Measurements from ENCODE around the gene ETFA.
A peak's percentile ranks its signal among the peaks of the same experiment; 100 is the strongest.

Gene ETFA

DNA sequence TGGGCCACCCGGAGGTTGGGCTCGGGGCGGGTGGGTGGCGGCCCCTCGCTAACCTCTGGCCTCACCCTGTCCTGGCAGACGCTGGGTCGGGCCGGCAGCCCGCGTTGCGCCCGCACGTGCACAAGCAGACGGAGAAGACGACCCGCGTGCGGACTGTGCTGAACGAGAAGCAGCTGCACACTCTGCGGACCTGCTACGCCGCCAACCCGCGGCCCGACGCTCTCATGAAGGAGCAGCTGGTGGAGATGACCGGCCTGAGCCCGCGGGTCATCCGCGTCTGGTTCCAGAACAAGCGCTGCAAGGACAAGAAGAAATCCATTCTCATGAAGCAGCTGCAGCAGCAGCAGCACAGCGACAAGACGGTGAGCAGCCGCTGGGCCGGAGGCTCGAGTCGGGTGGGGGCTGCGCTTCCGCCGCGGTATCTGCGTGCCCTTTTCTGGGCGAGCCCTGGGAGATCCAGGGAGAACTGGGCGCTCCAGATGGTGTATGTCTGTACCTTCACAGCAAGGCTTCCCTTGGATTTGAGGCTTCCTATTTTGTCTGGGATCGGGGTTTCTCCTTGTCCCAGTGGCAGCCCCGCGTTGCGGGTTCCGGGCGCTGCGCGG lies 29.0 kb upstream of the ETFA start:
- DNase-seq: peak; percentile 64

- DNase-seq: peak; percentile 48
These were observed 28.3 kb upstream of the ETFA start for GRCh38 chr15:76339305-76340197.

DNA sequence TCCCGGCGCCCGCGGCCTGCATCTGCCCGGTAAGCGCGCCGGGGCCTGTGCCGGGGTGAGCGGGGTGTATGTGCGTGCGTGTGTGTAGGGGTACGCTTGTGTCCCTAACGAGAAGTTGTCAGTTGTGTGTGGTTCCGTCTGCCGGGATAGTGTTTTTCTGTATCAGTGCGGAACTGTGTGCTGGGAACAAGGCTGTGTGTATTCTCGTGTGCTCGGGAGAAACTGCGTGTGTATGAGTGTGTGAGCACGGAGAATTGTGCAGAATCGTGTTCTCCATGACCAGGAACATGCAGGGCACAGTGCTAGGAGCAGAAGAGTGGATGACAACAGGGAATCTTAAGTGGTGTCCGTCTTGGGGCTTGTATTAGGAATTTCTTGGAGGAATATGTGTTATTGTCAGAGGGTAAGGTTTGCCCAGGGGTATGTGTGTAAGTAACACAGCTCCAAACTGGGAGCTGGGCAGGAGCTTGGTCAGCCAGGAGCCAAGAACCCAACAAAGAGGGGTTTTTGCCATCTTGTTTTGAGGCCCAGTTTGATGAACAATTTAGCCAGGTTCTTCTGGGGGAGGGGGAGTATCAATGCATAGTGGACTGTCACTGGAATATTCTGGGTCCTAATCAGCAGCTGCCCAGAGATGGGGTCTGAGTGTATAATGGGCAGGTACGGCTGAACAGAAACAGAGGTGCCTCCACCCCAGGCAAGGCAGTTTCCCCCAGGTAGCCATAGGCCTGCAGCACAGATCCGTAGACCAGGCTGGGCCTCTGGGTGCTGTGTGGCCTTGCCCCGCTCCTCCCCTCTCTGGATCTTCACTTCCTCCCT lies 27.4 kb upstream of the ETFA start:
- no peak for DNase-seq

DNA sequence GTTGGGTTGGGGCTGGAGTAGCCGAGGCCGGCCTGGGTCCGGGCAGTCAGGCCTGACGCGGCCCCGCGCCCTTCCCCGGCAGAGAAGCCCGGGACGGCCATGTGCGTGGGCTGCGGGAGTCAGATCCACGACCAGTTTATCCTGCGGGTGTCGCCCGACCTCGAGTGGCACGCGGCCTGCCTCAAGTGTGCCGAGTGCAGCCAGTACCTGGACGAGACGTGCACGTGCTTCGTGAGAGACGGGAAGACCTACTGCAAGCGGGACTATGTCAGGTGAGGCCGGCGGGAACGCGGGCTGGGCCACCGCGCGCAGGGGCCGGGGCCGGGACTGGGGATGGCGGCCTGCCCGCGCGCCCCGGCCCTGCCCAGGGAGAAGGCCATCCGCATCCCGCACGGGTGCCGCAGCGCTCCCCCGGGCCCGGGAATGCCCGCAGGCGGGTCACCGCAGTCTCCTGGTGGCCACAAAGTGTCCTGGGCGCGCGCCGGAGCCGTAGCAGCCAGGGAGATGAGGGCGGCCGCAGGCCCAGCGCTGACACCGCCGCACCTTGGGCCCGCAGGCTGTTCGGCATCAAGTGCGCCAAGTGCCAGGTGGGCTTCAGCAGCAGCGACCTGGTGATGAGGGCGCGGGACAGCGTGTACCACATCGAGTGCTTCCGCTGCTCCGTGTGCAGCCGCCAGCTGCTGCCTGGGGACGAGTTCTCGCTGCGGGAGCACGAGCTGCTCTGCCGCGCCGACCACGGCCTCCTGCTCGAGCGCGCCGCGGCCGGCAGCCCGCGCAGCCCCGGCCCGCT lies 26.6 kb upstream of the ETFA start:
- peak; percentile 36 for DNase-seq

- DNase-seq: peak; percentile 20
These were observed 25.9 kb upstream of the ETFA start for GRCh38 chr15:76337059-76337695.

DNA sequence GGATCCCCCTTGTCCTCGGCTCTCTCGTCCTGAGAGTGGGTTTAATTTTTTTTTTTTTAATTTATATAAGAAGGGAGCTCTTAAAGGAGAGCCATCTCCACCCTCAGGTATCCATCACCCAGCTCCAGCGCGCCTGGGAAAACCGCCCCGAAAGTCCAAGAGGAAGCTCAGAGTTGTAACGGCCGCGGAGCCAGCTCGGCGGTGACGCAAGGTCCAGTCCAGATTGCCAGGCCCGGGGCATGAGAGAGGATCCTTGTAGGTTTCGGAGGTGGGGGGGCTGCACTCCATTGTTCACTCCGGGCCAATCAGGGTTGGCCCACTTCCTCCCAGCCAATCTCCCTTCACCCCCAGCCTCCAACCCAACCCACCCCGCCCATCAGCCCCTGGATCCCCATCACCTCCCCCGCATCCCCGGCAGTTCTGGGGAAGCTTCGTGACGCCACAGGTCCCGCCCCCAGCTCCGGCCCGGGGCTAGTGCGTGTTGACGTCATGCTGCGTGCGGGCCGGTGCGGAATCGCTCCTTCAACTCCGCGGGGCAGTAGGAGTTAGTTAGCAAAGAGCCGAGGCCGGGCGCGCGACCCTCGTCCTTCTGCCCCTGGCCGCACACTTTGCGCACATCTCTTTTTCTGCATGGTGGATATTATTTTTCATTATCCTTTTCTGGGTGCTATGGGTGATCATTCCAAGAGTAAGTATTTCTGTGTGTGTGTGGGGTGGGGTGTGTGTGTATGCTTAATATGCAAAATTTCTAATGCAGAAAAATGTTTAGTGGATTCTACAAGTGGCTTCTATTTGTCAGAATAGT lies 25.2 kb upstream of the ETFA start, which contains the start of gene ISL2:
TSS of gene ISL2 (plus strand) at position 520 of the 805 bp plus-strand sequence. CDS start at position 631, 111 bp downstream.
- peak; percentile 73 for DNase-seq

DNA sequence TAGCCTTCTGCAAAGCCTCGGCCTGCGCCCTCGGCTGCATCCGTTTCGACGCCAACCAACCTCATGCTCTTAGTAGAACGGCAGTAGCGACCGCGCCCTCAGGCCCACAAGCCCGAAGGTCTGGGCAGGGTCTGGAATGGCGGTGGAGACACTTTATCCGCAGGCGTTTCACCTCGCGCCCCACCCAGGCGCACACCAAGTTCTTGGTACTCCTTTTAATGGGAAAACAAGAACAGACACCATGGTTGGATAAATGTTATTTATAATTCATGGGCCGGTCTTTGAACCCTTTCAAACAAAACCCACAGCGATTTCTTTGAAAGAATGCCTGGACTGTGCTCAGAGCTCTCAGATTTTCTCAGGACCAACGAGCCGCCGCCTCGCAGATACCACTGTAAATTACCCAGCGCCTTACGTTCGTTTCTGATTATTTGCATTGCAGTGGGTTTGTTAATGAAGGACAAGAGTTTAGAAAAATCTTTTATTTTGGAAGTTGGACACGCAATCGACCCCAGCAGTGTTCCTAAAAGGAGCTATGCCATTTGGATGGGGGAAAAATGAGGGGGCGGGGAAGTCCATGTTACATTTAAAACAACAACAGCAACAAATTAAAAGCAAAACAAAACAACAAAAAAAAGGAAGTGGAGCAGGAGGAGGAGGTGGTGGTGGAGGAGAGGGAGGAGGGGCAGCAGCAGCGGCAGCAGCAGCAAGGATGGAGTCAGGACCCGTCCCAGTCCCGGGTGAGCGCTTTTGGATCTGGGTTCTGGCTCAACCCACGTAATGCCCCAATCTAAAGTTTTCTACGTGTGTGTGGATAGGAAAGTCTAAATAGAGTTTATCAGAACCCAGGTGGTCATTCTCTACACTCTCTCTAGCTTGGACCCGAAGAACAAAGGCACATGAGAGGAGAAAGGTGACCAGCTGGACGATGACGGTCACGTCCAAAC lies 24.3 kb upstream of the ETFA start:
- DNase-seq: peak; percentile 62

- no peak for DNase-seq
These were observed 23.4 kb upstream of the ETFA start for GRCh38 chr15:76334438-76335306.

DNA sequence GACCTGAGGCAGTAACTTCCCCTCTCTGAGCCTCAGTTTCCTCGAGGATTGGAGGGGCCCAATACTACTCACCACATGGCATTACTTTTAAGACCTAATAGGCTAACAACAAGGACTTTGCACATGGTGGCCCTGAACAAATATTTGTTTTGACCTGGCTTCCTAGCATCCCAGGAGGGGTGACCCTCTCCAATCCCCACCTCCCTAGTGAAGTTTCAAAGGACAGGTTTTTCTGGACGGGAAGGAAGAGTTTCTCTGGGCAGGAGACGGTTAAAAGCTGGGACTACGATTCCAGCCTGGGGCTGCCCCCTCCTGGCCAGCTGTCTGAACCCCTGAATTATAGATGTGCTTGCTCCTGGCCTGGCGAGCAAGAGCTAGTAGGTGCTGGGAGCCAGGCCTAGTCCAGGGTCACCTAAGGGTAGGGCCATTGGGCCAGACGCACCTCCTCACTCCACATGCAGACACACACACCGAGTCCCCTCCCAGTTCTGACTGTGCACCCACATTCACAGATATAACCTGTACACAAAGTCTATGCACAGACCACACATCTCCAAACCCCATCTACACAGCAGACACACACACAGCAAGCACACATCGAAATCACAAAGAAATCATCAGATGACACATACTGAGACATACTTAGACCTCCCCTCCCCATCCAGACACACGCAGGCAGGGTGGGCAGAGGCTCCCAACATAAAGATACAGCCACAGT lies 22.6 kb upstream of the ETFA start:
- DNase-seq: peak; percentile 40

GRCh38 chr15:76333309-76333708 lies 22.0 kb upstream of the ETFA start:
- no peak for DNase-seq

- no peak for DNase-seq
These were observed 21.5 kb upstream of the ETFA start for GRCh38 chr15:76332796-76333195.

- DNase-seq: peak; percentile 68
These were observed 18.9 kb upstream of the ETFA start for GRCh38 chr15:76330080-76330680.

GRCh38 chr15:76328958-76329357 lies 17.7 kb upstream of the ETFA start:
- DNase-seq: no peak

DNA sequence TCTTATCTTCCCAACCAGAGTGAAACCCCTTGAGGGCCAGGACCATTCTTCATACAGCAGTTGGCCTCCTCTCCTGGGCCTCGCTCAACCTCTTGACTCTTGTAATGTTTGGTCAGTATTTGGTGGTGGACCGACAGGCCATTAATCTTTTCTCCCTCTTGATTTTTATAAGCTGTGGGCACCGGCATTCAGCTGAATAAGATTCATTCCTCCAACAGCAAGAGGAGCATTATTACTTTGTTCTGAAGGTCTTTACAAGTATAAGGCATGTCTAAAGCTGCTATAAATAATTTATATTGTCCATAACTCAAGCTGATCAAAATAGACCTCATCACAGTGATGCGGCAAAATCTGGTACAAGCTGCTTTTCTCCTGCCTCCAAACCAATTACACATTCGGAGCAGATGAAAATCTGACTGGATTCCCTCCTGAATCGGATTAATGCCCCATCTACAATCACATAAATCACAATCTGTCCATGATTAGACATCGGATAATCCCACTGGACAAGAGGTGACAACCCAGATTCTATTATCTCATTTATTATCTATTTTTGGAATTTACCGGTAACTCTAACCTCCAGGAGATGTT lies 16.9 kb upstream of the ETFA start:
- no peak for DNase-seq

- DNase-seq: no peak
These were observed 16.2 kb upstream of the ETFA start for GRCh38 chr15:76327191-76328105.

- DNase-seq: no peak
These were observed 14.4 kb upstream of the ETFA start for GRCh38 chr15:76325704-76326103.

Measured in hematopoietic multipotent progenitor cell treated with erythropoietin and hydrocortisone succinate and interleukin-3 and kit ligand, for 4 days (in vitro differentiated cells).